ENCODE results near the gene PDZD2.
"Not testable (repeated sequence)": the region's sequence is repeated elsewhere in the genome, so short reads cannot be mapped to it uniquely, and the experiment has no call there.

The PDZD2 gene

DNA sequence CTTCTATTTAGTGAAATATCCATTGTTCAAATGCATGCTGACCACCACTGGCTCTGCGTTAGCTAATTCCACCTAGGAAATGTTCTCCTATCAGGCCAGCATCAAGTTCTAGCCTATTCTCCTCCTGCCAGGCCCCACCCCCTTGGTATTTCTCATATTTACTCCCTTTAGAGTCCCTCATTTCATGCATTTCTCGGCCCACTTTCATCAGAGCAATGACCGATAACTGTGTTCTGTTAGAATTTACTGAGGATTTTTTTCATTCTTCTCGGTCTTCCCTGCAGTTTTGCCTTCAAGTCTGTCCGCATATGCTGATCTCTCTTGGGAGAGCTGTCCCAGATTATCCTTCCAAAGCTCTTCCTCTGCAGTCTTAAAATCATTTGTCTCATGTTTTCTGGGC is 391.8 kb downstream of the PDZD2 start:
- H3K4me3 ChIP-seq (ENCODE audit: low read depth in 1 of 2, low read length in 1 of 2): no peak overlapping the region
- TF ChIP-seq, protein P1, sequence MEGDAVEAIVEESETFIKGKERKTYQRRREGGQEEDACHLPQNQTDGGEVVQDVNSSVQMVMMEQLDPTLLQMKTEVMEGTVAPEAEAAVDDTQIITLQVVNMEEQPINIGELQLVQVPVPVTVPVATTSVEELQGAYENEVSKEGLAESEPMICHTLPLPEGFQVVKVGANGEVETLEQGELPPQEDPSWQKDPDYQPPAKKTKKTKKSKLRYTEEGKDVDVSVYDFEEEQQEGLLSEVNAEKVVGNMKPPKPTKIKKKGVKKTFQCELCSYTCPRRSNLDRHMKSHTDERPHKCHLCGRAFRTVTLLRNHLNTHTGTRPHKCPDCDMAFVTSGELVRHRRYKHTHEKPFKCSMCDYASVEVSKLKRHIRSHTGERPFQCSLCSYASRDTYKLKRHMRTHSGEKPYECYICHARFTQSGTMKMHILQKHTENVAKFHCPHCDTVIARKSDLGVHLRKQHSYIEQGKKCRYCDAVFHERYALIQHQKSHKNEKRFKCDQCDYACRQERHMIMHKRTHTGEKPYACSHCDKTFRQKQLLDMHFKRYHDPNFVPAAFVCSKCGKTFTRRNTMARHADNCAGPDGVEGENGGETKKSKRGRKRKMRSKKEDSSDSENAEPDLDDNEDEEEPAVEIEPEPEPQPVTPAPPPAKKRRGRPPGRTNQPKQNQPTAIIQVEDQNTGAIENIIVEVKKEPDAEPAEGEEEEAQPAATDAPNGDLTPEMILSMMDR (IDR thresholded peaks at IDR 0.05): no peak
- H3K9me3 ChIP-seq: no peaks in the 10 kb centered on the region
- peaks cover 0 to 10% of the 10 kb centered on the region in 2 experiments for H3K4me1 ChIP-seq (ENCODE audit: control insufficient read depth in 1 of 2, insufficient read depth in 1 of 2, low read depth in 1 of 2, low read length in 1 of 2)
- H3K27ac ChIP-seq: no peak overlapping the region
- no peaks in the 10 kb centered on the region for H3K36me3 ChIP-seq
- no peaks in the 10 kb centered on the region for H3K27me3 ChIP-seq

GRCh38 chr5:32031089-32031488 is 392.2 kb downstream of the PDZD2 start:
- no peak overlapping the region for H3K27ac ChIP-seq

DNA sequence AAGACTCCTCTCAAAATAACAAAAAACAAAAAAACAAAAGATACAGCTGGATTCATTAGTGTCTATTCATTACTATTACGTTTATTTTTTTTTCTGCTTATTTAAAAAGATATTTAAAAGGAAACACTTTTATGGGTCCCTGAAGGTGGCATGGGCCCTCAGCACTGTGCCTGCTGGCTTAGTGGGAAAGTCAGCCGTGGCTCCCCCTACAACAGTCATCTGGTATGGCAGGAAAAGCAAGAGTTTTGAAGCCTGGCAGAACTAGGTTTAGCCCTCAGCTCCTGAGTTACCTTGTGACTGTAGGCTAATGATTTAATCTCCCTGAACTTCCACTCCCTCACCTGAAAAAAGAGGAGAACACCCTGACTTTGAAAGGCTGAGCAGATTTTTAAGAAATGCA is 399.6 kb downstream of the PDZD2 start:
- no peaks in the 10 kb centered on the region for H3K36me3 ChIP-seq
- H3K27me3 ChIP-seq: no peaks in the 10 kb centered on the region
- TF ChIP-seq, protein P1 (IDR thresholded peaks at IDR 0.05): no peak
- H3K9me3 ChIP-seq: no peaks in the 10 kb centered on the region
- no peak overlapping the region for H3K27ac ChIP-seq
- no peaks in the 10 kb centered on the region for H3K4me1 ChIP-seq (ENCODE audit: control insufficient read depth in 1 of 2, insufficient read depth in 1 of 2, low read depth in 1 of 2, low read length in 1 of 2)
- no peak overlapping the region for H3K4me3 ChIP-seq (ENCODE audit: low read depth in 1 of 2, low read length in 1 of 2)

More at GRCh38 chr5:32031089-32031488, 392.2 kb downstream of the PDZD2 start:
- peaks cover 0 to 10% of the 10 kb centered on the region in 2 experiments for H3K4me1 ChIP-seq (ENCODE audit: control insufficient read depth in 1 of 2, insufficient read depth in 1 of 2, low read depth in 1 of 2, low read length in 1 of 2)
- H3K27me3 ChIP-seq: no peaks in the 10 kb centered on the region
- TF ChIP-seq, protein P1 (IDR thresholded peaks at IDR 0.05): no peak
- no peak overlapping the region for H3K4me3 ChIP-seq (ENCODE audit: low read depth in 1 of 2, low read length in 1 of 2)
- H3K9me3 ChIP-seq: no peaks in the 10 kb centered on the region
- H3K36me3 ChIP-seq: no peaks in the 10 kb centered on the region

DNA sequence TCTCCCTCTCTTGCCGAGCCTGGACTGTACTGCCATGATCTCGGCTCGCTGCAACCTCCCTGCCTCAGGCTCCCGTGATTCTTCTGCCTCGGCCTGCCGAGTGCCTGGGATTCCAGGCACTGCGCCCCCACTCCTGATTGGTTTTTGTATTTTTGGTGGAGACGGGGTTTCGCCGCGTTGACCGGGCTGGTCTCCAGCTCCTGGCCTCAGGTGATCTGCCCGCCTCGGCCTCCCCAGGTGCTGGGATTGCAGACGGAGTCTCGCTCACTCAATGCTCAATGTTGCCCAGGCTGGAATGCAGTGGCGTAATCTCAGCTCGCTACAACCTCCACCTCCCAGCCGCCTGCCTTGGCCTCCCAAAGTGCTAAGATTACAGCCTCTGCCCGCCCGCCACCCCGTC is 400.2 kb downstream of the PDZD2 start:
- H3K36me3 ChIP-seq; H3K4me3 ChIP-seq (ENCODE audit: low read depth in 1 of 2, low read length in 1 of 2); H3K9me3 ChIP-seq; H3K4me1 ChIP-seq (ENCODE audit: control insufficient read depth in 1 of 2, insufficient read depth in 1 of 2, low read depth in 1 of 2, low read length in 1 of 2); H3K27ac ChIP-seq; H3K27me3 ChIP-seq: not testable (repeated sequence)

DNA sequence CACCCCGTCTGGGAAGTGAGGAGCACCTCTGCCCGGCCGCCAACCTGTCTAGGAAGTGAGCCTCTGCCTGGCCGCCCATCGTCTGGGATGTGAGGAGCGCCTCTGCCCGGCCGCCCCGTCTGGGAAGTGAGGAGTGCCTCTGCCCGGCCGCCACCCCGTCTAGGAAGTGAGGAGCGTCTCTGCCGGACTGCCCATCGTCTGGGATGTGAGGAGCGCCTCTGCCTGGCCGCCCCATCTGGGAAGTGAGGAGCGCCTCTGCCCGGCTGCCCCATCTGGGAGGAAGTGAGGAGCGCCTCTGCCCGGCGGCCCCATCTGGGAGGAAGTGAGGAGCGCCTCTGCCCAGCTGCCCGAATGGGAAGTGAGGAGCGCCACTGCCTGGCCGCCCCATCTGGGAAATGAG is 400.7 kb downstream of the PDZD2 start:
- H3K9me3 ChIP-seq; H3K36me3 ChIP-seq; H3K4me3 ChIP-seq (ENCODE audit: low read depth in 1 of 2, low read length in 1 of 2); H3K4me1 ChIP-seq (ENCODE audit: control insufficient read depth in 1 of 2, insufficient read depth in 1 of 2, low read depth in 1 of 2, low read length in 1 of 2); H3K27ac ChIP-seq; H3K27me3 ChIP-seq: not testable (repeated sequence)

GRCh38 chr5:32040181-32040695 is 401.3 kb downstream of the PDZD2 start:
- H3K36me3 ChIP-seq; H3K4me1 ChIP-seq (ENCODE audit: control insufficient read depth in 1 of 2, insufficient read depth in 1 of 2, low read depth in 1 of 2, low read length in 1 of 2); H3K4me3 ChIP-seq (ENCODE audit: low read depth in 1 of 2, low read length in 1 of 2); H3K27ac ChIP-seq; H3K27me3 ChIP-seq; H3K9me3 ChIP-seq: not testable (repeated sequence)

- Histone ChIP-seq H3K4me1 (ENCODE audit: control insufficient read depth in 1 of 2, insufficient read depth in 1 of 2, low read depth in 1 of 2, low read length in 1 of 2) (no peaks in the 10 kb centered on the region), H3K27me3 (no peaks in the 10 kb centered on the region), H3K9me3 (no peaks in the 10 kb centered on the region), H3K36me3 (no peaks in the 10 kb centered on the region), H3K27ac (no peak overlapping the region), H3K4me3 (ENCODE audit: low read depth in 1 of 2, low read length in 1 of 2) (no peak overlapping the region)
- TF ChIP-seq, protein P1 (IDR thresholded peaks at IDR 0.05): no peak
Measured at GRCh38 chr5:32042551-32042961, 403.6 kb downstream of the PDZD2 start.

Measured in neutrophil (primary cell).